RWPE1 (cell line): Measurements from ENCODE around the gene EEPD1.

Source experiments
- CTCF ChIA-PET: fragments of 350-600 bp; sonication (Branson Sonifier 250); formaldehyde crosslinking; extraction: SDS; loops from one replicate; lab custom pipeline; 2021; lab: Yijun Ruan, JAX
- POLR2A ChIA-PET: fragments of 400-600 bp; formaldehyde crosslinking; extraction: SDS; loops from one replicate; lab custom pipeline; 2020; ENCODE audit warnings: antibody characterized with exemption; ENCODE audit not compliant: low non-redundant PET; lab: Yijun Ruan, JAX
- DNase-seq: peaks from one replicate; pipeline ENCODE4 v3.0.0; 2012; ENCODE audit warnings: low spot score
- H3K27ac ChIP-seq: fragments of 450-650 bp; 2 replicates; pipeline ENCODE4 v1.5.1; 2017
- CTCF ChIP-seq: fragments of 450-650 bp; conservative IDR thresholded peaks from 2 replicates; pipeline ENCODE4 v1.5.1; 2017; ENCODE audit warnings: low read depth, mild to moderate bottlenecking

The EEPD1 gene

GRCh38 chr7:36338256-36338655 lies 185.2 kb downstream of the EEPD1 start:
- no peak for TF ChIP-seq CTCF

GRCh38 chr7:36343548-36343947 lies 190.5 kb downstream of the EEPD1 start:
- POLR2A ChIA-PET = no interaction called here
- CTCF ChIA-PET = no interaction called here
- TF ChIP-seq CTCF = no peak
- DNase-seq = no peak
- no peak overlapping the region for H3K27ac ChIP-seq

More at GRCh38 chr7:36338256-36338655, 185.2 kb downstream of the EEPD1 start:
- DNase-seq = no peak
- CTCF ChIA-PET = no interaction called here
- POLR2A ChIA-PET = no interaction called here
- no peak overlapping the region for H3K27ac ChIP-seq

GRCh38 chr7:36344622-36345021 lies 191.6 kb downstream of the EEPD1 start:
- ChIA-PET CTCF (no interaction called here), POLR2A (no interaction called here)
- no peak for TF ChIP-seq CTCF
- DNase-seq = no peak
- no peak overlapping the region for H3K27ac ChIP-seq

GRCh38 chr7:36346260-36346831 lies 193.3 kb downstream of the EEPD1 start:
- no peak for DNase-seq
- CTCF ChIA-PET = no interaction called here
- POLR2A ChIA-PET = no interaction called here
- TF ChIP-seq CTCF = no peak
- no peak overlapping the region for H3K27ac ChIP-seq

- H3K27ac ChIP-seq = no peak overlapping the region
- no peak for TF ChIP-seq CTCF
- DNase-seq = no peak
- CTCF ChIA-PET = no interaction called here
- POLR2A ChIA-PET = no interaction called here
Measured at GRCh38 chr7:36348256-36348655, 195.2 kb downstream of the EEPD1 start.

GRCh38 chr7:36348771-36349170 lies 195.7 kb downstream of the EEPD1 start:
- CTCF ChIA-PET = interaction anchor here (0.6 kb wide), 1 partner anchor 76 kb away, joined by 3 read pairs; no protein-coding TSS in a partner anchor
- no peak overlapping the region for H3K27ac ChIP-seq
- TF ChIP-seq CTCF = no peak
- DNase-seq = no peak
- POLR2A ChIA-PET = no interaction called here
